ENCODE results near the gene TMSB15A. TPM values are rescaled to one million over a fixed set of nuclear protein-coding genes. Genes with fewer than 3 reads are reported as not detected.
"Not testable (repeated sequence)": the region's sequence is repeated elsewhere in the genome, so short reads cannot be mapped to it uniquely, and the experiment has no call there.

TMSB15A gene
- total RNA-seq, result under 1 TPM in 1 of 2 experiments, not detected in 1; 0.50 TPM

DNA sequence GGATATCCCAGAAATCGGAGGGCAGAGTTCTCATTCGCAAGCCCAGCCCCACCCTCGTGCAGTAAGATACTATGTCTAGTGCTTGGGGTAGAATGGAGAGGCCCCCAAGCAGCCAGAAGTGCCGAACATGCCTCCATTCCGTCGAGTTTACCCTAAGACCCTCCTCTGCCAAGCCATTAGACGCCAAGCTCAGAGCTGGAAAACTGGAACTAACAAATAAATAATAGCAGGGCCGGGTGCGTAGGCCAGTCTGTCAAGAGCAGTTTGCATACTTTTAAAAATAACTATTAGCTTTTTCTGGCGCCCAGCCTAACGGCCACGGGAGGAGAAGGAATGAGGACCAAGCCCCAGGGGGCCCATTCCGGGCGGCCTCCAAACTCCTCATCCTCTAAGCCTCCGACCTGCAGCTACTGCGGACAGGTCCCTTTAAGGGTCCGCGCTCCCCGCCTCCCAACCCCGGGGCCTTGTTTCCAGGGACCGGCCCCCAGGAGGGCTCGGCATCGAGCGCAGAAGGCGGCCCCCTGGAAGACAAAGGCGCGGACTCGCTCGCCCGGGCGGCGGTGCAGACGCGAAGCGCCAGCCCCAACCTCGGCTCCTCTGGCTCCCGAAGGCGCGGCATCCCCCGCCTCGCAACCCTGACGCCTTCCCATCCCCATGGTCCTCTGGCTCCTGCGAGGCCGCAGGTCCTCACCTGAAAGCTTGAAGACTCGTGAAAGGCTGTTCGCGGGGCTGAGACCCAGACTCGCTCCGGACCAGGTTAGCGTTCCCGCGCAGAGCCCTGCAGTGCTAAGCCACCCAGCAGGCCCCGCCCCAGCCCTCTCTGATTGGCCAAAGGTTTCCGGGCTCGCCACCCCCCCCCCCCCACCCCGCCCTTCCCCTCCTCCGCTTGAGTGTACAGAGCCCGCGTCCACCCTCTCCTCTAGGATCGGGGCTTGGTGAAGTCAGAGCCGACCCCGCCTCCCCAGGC lies at the start of gene TMSB15A:
Gene TMSB15A (minus strand): TSS at position 765 of the 967 bp plus-strand sequence.
- Mint-ChIP-seq H3K4me3 (peak within 1 kb of the TSS; percentile 73), H3K4me1 (ENCODE audit: low read depth) (peaks cover 6% of the 10 kb centered on the region), H3K36me3 (ENCODE audit: low read depth) (no peaks in the 10 kb centered on the region), H3K9me3 (ENCODE audit: insufficient read depth) (no peaks in the 10 kb centered on the region), H3K27ac (no peak within 1 kb of the TSS), H3K27me3 (ENCODE audit: low read depth) (peaks cover 24% of the 10 kb centered on the region)
- peak; percentile 51 for DNase-seq
- ChIA-PET CTCF (no interaction called here), POLR2A (no interaction called here)
- ATAC-seq, result peak; percentile 90

DNA sequence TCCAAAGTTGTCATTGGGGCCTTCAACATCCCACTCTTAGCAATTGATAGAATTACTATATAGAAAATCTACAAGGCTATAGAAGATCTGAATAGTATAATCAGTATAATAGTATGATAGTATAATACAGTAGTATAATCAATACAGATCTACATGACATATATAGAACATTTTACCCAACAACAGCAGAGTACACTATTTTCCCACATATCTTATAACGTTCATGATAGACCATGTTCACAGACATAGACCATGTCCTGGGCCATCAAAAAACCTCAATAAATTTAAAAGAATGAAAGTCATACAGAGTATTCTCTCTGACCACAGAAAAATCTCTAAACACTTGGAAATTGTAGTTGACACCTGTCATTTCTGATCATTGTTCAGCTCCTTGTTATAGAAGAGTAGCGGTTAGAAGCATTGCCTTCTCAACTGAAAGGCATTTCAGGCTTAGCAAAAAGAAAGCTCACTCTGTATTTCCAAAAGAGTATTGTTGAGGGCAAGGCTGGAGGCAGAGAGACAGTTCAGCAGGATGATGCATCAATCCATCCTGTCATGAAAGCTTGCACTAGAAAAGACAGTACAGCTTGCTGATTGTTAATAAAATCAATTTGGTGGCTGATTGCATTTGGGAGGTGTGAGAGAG lies 44.0 kb upstream of the TMSB15A start:
- ChIA-PET POLR2A (interaction anchor here (0.6 kb wide), 1 partner anchor 24 kb away, joined by 3 read pairs; no protein-coding TSS in a partner anchor), CTCF (no interaction called here)
- ATAC-seq (peak; percentile 23), DNase-seq (no peak)
- Mint-ChIP-seq H3K27me3 (ENCODE audit: low read depth) (no peaks in the 10 kb centered on the region), H3K4me3 (no peak overlapping the region), H3K9me3 (ENCODE audit: insufficient read depth) (no peaks in the 10 kb centered on the region), H3K27ac (no peak overlapping the region), H3K36me3 (ENCODE audit: low read depth) (no peaks in the 10 kb centered on the region), H3K4me1 (ENCODE audit: low read depth) (no peaks in the 10 kb centered on the region)

DNA sequence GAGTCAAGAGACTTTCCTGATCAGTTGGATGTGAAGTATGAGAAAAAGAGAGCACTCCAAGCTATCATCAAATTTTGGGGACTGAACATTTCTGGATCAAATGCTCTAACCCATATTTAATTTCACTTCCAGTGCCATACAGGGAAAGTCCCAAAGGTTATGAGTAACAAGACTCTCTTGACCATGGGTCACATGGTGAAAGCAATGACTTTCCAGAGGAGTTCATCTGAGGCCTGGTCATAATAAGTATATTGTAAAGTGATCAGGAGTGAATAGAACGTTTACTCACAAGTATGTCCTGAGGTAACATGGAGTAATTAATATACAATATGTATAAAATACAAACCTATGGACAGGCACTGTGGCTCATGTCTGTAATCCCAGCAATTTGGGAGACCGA lies 42.1 kb upstream of the TMSB15A start:
- POLR2A ChIA-PET, result no interaction called here
- H3K9me3 Mint-ChIP-seq (ENCODE audit: insufficient read depth), result no peaks in the 10 kb centered on the region
- ATAC-seq (no peak), DNase-seq (no peak)
- CTCF ChIA-PET, result no interaction called here
- peaks cover 3% of the 10 kb centered on the region for H3K27me3 Mint-ChIP-seq (ENCODE audit: low read depth)
- H3K4me1 Mint-ChIP-seq (ENCODE audit: low read depth), result no peaks in the 10 kb centered on the region
- H3K4me3 Mint-ChIP-seq, result no peak overlapping the region
- H3K27ac Mint-ChIP-seq, result no peak overlapping the region
- no peaks in the 10 kb centered on the region for H3K36me3 Mint-ChIP-seq (ENCODE audit: low read depth)

DNA sequence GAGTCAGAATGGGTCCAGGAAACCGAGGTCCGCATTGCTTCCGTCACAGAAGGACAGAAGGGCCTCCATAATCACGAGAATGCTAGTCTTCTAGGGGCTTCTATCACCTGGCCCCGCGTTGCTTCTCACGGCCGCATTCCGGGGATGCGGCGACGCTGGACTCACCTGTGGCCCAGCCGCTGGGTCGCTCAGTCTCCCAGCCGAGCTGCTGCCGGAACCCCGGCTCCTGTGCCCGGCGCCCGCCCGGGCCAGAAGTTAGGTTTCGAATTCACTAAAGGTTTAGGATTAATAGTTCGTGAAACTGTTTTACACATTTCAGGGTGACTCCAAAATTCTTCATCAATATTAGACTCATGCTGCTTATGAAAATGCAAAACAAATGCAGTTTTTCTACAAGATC lies 31.7 kb upstream of the TMSB15A start:
- no peak for ATAC-seq
- no peak overlapping the region for H3K27ac Mint-ChIP-seq
- ChIA-PET POLR2A (no interaction called here), CTCF (no interaction called here)
- peaks cover 7% of the 10 kb centered on the region for H3K27me3 Mint-ChIP-seq (ENCODE audit: low read depth)
- H3K9me3 Mint-ChIP-seq (ENCODE audit: insufficient read depth), result no peaks in the 10 kb centered on the region
- H3K4me3 Mint-ChIP-seq, result no peak overlapping the region
- H3K36me3 Mint-ChIP-seq (ENCODE audit: low read depth), result no peaks in the 10 kb centered on the region
- no peak for DNase-seq
- no peaks in the 10 kb centered on the region for H3K4me1 Mint-ChIP-seq (ENCODE audit: low read depth)

DNA sequence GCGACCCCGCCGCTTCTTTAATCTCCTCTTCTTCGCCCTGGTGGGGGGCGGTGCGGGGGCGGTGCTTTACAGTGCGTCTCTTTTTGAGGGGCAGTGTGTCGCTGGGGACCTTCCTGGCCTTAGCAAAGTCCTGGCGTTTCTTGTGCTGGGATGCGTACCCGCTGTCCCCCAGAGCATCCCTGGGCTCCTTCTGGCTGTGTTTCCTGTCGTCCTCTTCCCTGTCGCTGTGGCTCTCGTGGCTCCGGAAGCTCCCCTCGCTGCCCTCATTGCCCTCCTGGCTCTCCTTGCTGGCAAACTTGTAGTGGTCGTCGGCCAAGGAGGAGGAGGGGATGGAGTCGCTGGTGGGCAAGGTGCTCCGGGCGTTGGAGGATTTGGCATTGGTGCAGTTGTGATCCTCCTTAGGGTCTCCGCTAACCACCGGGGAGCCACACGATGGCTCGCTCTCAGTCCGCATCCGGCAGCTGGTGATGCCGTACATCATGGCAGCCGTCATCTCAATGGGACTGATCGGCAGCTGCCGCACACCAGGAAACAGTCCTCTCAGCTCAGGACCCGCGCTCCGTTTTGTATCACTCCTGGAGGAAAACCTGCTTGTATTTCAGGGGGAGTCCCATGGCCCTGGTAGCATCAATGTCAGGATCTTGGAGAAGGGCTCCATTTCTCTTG lies 30.4 kb upstream of the TMSB15A start:
- CTCF ChIA-PET, result no interaction called here
- no peaks in the 10 kb centered on the region for H3K36me3 Mint-ChIP-seq (ENCODE audit: low read depth)
- H3K27ac Mint-ChIP-seq, result peak overlapping the region; percentile 34
- peak overlapping the region; percentile 59 for H3K4me3 Mint-ChIP-seq
- POLR2A ChIA-PET, result no interaction called here
- H3K27me3 Mint-ChIP-seq (ENCODE audit: low read depth), result peaks cover 7% of the 10 kb centered on the region
- DNase-seq (peak; percentile 21), ATAC-seq (no peak)
- H3K4me1 Mint-ChIP-seq (ENCODE audit: low read depth), result no peaks in the 10 kb centered on the region
- H3K9me3 Mint-ChIP-seq (ENCODE audit: insufficient read depth), result no peaks in the 10 kb centered on the region

DNA sequence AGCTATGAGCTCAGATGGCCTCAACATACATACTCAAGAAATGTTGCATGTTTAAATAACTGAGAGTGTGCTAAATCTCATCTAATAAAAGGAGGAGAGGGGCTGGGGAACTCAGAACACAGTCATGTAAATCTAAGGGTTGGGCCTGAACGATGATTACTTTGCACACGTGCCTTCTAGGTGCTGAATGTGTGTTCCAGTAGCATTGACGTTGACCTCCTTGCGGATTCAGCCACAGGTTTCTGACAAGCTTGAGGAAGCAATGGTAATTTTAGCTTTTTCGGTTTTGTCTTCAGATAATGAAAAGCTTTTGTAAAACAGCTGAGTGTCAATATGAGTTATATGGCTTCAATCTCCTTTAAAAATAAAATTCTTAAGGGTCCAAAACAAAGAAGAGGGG lies 29.6 kb upstream of the TMSB15A start:
- H3K4me1 Mint-ChIP-seq (ENCODE audit: low read depth); DNase-seq; H3K4me3 Mint-ChIP-seq; H3K27me3 Mint-ChIP-seq (ENCODE audit: low read depth); H3K27ac Mint-ChIP-seq; ATAC-seq; H3K9me3 Mint-ChIP-seq (ENCODE audit: insufficient read depth); POLR2A ChIA-PET; H3K36me3 Mint-ChIP-seq (ENCODE audit: low read depth); CTCF ChIA-PET: not testable (repeated sequence)

DNA sequence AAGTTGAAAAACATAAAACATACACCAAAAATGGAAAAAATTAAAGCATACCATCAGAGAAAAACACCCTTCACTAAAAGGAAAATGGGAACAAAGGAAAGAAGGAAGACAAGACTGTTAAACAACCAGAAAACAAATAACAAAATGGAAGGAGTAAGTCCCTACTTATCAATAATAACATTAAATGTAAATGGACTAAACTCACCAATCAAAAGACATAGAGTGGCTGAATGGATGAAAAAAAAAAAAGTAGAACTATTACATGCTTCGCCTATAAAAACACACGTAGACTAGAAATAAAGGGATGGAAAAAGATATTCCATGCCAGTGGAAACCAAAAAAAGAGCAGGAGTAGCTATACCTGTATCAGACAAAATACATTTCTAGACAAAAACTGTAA lies 19.4 kb upstream of the TMSB15A start:
- Mint-ChIP-seq H3K9me3 (ENCODE audit: insufficient read depth) (no peaks in the 10 kb centered on the region), H3K27ac (no peak overlapping the region), H3K27me3 (ENCODE audit: low read depth) (peaks cover 15% of the 10 kb centered on the region), H3K4me1 (ENCODE audit: low read depth) (no peaks in the 10 kb centered on the region), H3K36me3 (ENCODE audit: low read depth) (no peaks in the 10 kb centered on the region), H3K4me3 (no peak overlapping the region)
- ATAC-seq, result no peak
- ChIA-PET CTCF (no interaction called here), POLR2A (no interaction called here)
- DNase-seq, result no peak

DNA sequence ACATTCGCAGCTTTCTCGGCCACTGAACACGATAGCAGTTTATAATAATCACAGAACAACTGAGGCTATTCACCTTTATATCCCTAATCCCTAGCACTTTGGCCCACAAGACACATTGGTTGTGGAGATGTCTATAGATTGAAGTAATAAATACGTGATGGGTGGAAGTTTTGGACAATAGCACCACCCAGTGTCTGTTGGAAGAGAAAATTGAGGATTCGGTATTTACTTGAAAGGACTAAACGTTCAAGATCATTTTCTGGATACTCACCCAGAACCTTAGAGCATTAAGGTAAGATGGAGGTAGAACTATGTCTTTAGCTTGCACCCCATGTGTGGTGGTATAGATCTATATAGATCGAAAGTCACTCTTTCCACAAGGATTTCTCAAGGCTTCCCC lies 787 bp upstream of the TMSB15A start:
- Mint-ChIP-seq H3K27me3 (ENCODE audit: low read depth) (peaks cover 24% of the 10 kb centered on the region), H3K4me1 (ENCODE audit: low read depth) (peaks cover 6% of the 10 kb centered on the region), H3K27ac (no peak overlapping the region), H3K9me3 (ENCODE audit: insufficient read depth) (no peaks in the 10 kb centered on the region), H3K36me3 (ENCODE audit: low read depth) (no peaks in the 10 kb centered on the region), H3K4me3 (no peak overlapping the region)
- ATAC-seq (no peak), DNase-seq (no peak)
- ChIA-PET CTCF (no interaction called here), POLR2A (no interaction called here)

DNA sequence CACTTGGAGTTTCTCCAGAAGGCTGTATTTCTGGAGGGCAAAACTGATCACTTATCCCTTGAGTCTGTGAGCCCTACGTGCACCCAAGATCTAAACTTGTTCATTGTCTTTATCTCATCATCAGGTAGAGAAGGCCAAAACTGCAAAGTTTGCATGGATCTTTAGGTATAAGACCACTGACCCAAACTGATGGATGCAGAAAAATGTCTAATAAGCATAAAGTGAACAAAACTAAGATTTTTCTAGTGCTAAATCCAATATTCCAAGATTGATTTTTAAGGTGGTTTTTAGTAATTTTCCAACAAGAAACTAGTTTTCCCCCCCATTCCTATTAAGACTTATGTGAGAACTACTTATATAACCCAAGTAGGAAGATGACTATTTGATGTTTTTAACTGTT lies 2.0 kb downstream of the TMSB15A start:
- H3K27me3 Mint-ChIP-seq (ENCODE audit: low read depth), result peaks cover 24% of the 10 kb centered on the region
- ATAC-seq, result no peak
- POLR2A ChIA-PET, result no interaction called here
- peaks cover 6% of the 10 kb centered on the region for H3K4me1 Mint-ChIP-seq (ENCODE audit: low read depth)
- H3K36me3 Mint-ChIP-seq (ENCODE audit: low read depth), result no peaks in the 10 kb centered on the region
- H3K9me3 Mint-ChIP-seq (ENCODE audit: insufficient read depth), result no peaks in the 10 kb centered on the region
- DNase-seq, result no peak
- no peak overlapping the region for H3K27ac Mint-ChIP-seq
- no peak overlapping the region for H3K4me3 Mint-ChIP-seq
- CTCF ChIA-PET, result no interaction called here

DNA sequence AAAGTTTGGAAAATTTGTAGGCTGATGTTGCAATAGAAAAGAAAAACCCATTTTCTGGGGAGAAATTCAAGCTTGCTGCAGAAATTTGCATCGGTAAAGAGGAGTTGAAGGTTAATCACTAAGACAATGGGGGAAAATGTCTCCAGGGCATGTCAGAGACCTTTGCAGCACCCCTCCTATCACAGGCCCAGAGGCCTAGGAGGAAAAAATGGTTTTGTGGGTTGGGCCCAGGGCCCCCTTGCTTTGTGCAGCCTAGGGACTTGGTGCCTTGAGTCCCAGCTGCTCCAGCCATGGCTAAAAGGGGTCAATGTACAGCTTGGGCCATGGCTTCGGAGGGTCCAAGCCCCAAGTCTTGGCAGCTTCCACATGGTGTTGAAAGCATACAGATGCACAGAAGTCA lies 17.8 kb downstream of the TMSB15A start:
- no peak for DNase-seq
- H3K4me1 Mint-ChIP-seq (ENCODE audit: low read depth), result no peaks in the 10 kb centered on the region

DNA sequence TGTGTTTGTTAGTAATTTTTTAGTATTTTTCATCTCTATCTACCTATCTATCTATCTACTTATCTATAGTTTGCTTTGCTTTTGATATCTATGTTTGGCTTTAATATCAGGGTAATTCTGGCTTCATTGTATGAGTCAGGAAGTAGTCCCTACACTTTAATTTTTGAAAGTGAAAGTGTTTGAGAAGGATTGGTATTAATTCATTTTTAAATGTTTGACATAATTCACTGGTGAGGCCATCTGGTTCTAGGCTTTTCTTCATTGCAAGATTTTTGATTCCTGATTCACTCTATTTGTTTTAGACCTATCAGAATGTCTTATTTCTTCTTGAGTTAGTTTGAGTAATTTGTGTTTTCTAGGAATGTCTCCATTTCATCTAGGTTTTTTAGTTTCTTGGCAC lies 24.8 kb downstream of the TMSB15A start:
- no peaks in the 10 kb centered on the region for H3K9me3 Mint-ChIP-seq (ENCODE audit: insufficient read depth)
- ChIA-PET CTCF (no interaction called here), POLR2A (no interaction called here)
- H3K27me3 Mint-ChIP-seq (ENCODE audit: low read depth), result no peaks in the 10 kb centered on the region
- H3K4me3 Mint-ChIP-seq, result no peak overlapping the region
- DNase-seq, result no peak
- H3K27ac Mint-ChIP-seq, result no peak overlapping the region
- no peaks in the 10 kb centered on the region for H3K4me1 Mint-ChIP-seq (ENCODE audit: low read depth)
- no peak for ATAC-seq
- no peaks in the 10 kb centered on the region for H3K36me3 Mint-ChIP-seq (ENCODE audit: low read depth)

More for the DNA sequence above, 17.8 kb downstream of the TMSB15A start:
- Mint-ChIP-seq H3K4me3 (no peak overlapping the region), H3K36me3 (ENCODE audit: low read depth) (no peaks in the 10 kb centered on the region), H3K27ac (no peak overlapping the region), H3K27me3 (ENCODE audit: low read depth) (no peaks in the 10 kb centered on the region), H3K9me3 (ENCODE audit: insufficient read depth) (no peaks in the 10 kb centered on the region)
- ATAC-seq, result no peak
- CTCF ChIA-PET, result no interaction called here
- POLR2A ChIA-PET, result no interaction called here

DNA sequence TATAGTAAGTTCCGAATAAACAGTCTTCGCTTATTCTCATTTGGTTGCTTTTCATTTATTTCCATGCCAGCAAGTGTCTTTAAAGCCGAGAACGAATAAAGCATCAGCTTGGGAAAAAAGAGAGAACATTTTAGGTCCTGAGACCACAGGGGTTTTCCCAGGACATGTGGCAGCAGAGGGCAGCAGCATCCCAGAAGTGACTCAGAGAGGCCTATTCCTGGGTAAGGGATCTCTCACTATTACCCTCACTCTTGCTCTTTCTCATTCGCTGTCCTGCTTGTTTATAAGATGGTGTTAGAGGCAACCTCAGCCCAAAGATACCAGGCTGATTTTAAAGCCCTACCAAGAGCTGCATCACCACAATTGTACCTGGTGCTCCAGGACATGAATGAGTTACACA lies 37.8 kb downstream of the TMSB15A start:
- H3K4me1 Mint-ChIP-seq (ENCODE audit: low read depth); ATAC-seq; H3K4me3 Mint-ChIP-seq; POLR2A ChIA-PET; H3K36me3 Mint-ChIP-seq (ENCODE audit: low read depth); CTCF ChIA-PET; H3K9me3 Mint-ChIP-seq (ENCODE audit: insufficient read depth); H3K27me3 Mint-ChIP-seq (ENCODE audit: low read depth); H3K27ac Mint-ChIP-seq; DNase-seq: not testable (repeated sequence)

All from activated CD8-positive, alpha-beta T cell treated with anti-CD3 and anti-CD28 coated beads, Interleukin-2, amount 10 ng/mL, durations not matched to agents 7 days and 5 days (primary cell).